HL-60 (cell line): ENCODE results near the gene TGFB1.

Experiments
- DNase-seq, 2 experiments: peaks; one replicate each; pipeline ENCODE4 v3.0.0-alpha.2; 2010 to 2020; ENCODE audit warnings: low read depth in 1 of 2, low spot score in 1 of 2
- H3K27ac ChIP-seq: fragments of 250-450 bp; sonication (Bioruptor Pico); replicated peaks from 2 replicates; pipeline ENCODE4 v1.5.1; 2020; ENCODE audit warnings: mild to moderate bottlenecking, moderate library complexity
- H3K27me3 ChIP-seq: fragments of 250-450 bp; sonication (Bioruptor Pico); 2 replicates; pipeline ENCODE4 v1.5.1; 2021; ENCODE audit warnings: mild to moderate bottlenecking, moderate library complexity; ENCODE audit not compliant: insufficient read depth, poor library complexity, severe bottlenecking
- H3K4me3 ChIP-seq: replicated peaks from 2 replicates; pipeline ENCODE4 v1.5.1; 2011; ENCODE audit warnings: mild to moderate bottlenecking, control low read depth, low read length; ENCODE audit not compliant: insufficient read depth
- CTCF ChIP-seq: IDR thresholded peaks from one replicate; pipeline ENCODE4 v1.5.1; 2011; ENCODE audit warnings: low read length, control low read depth, inconsistent platforms; ENCODE audit not compliant: insufficient read depth
- GABPA ChIP-seq: IDR thresholded peaks from 2 replicates; pipeline ENCODE4 v1.6.1; 2012; ENCODE audit warnings: low read depth
- POLR2AphosphoS5 ChIP-seq: IDR thresholded peaks from 2 replicates; pipeline ENCODE4 v1.6.1; 2012; ENCODE audit warnings: low read depth
- SPI1 ChIP-seq: IDR thresholded peaks from 2 replicates; pipeline ENCODE4 v1.6.1; 2012; ENCODE audit warnings: low read depth, mild to moderate bottlenecking, borderline replicate concordance
- TF ChIP-seq, protein P1 (sequence below): IDR thresholded peaks from 2 replicates; pipeline ENCODE4 v1.6.1; 2012; ENCODE audit warnings: low read depth; ENCODE audit not compliant: insufficient replicate concordance

TGFB1 gene

DNA sequence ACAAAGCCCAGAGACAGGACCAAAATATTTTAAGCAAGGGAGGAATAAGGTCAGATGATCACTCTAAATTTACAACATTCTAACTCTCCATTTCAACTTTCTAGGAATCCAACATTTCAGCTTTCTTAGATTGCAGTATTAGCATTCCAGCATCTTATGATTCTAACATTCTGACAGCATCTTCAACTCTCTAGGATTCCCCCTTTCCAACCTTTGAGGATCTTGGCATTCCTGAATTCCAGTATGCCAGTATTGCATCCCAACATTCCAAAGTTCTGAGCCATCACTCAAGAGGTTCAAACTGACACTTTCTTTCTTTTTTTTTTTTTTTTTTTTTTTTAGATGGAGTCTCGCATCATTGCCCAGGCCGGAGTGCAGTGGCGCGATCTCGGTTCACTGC lies 13.8 kb downstream of the TGFB1 start:
- H3K27me3 ChIP-seq: no peaks in the 10 kb centered on the region
- TF ChIP-seq POLR2AphosphoS5: no peak
- no peak for TF ChIP-seq SPI1
- TF ChIP-seq CTCF: no peak
- TF ChIP-seq GABPA: no peak
- TF ChIP-seq, protein P1, sequence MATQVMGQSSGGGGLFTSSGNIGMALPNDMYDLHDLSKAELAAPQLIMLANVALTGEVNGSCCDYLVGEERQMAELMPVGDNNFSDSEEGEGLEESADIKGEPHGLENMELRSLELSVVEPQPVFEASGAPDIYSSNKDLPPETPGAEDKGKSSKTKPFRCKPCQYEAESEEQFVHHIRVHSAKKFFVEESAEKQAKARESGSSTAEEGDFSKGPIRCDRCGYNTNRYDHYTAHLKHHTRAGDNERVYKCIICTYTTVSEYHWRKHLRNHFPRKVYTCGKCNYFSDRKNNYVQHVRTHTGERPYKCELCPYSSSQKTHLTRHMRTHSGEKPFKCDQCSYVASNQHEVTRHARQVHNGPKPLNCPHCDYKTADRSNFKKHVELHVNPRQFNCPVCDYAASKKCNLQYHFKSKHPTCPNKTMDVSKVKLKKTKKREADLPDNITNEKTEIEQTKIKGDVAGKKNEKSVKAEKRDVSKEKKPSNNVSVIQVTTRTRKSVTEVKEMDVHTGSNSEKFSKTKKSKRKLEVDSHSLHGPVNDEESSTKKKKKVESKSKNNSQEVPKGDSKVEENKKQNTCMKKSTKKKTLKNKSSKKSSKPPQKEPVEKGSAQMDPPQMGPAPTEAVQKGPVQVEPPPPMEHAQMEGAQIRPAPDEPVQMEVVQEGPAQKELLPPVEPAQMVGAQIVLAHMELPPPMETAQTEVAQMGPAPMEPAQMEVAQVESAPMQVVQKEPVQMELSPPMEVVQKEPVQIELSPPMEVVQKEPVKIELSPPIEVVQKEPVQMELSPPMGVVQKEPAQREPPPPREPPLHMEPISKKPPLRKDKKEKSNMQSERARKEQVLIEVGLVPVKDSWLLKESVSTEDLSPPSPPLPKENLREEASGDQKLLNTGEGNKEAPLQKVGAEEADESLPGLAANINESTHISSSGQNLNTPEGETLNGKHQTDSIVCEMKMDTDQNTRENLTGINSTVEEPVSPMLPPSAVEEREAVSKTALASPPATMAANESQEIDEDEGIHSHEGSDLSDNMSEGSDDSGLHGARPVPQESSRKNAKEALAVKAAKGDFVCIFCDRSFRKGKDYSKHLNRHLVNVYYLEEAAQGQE: no peak
- H3K27ac ChIP-seq: no peak overlapping the region
- no peak for DNase-seq
- H3K4me3 ChIP-seq: no peak overlapping the region

- Histone ChIP-seq H3K27me3 (no peaks in the 10 kb centered on the region), H3K4me3 (no peak overlapping the region), H3K27ac (no peak overlapping the region; the same call in 1 of the 2 replicates)
- TF ChIP-seq SPI1: no peak
- no peak for TF ChIP-seq GABPA
- no peak for TF ChIP-seq CTCF
- TF ChIP-seq, protein P1: no peak
- no peak for TF ChIP-seq POLR2AphosphoS5
- no peak for DNase-seq
These were observed 18.3 kb downstream of the TGFB1 start for GRCh38 chr19:41335467-41335866.

- TF ChIP-seq CTCF (no peak), GABPA (no peak)
- TF ChIP-seq, protein P1: no peak
- Histone ChIP-seq H3K27me3 (no peaks in the 10 kb centered on the region), H3K27ac (peak overlapping the region; percentile 53), H3K4me3 (no peak overlapping the region)
- no peak for DNase-seq
These were observed 18.9 kb downstream of the TGFB1 start for GRCh38 chr19:41334793-41335192.
